PFSK-1 (cell line): ENCODE measurements around the gene EPHA1.

Experiments used
- FOXP2 ChIP-seq: optimal IDR thresholded peaks from 2 replicates; pipeline ENCODE3; 2011; ENCODE audit warnings: borderline replicate concordance, control low read depth, inconsistent platforms; ENCODE audit not compliant: insufficient read depth; ENCODE audit errors: extremely low read length, extremely low read depth
- POLR2AphosphoS5 ChIP-seq: IDR thresholded peaks from 2 replicates; pipeline ENCODE4 v1.6.1; 2012; ENCODE audit warnings: low read depth, mild to moderate bottlenecking, control low read depth, low read length, moderate library complexity
- REST ChIP-seq, 2 experiments: IDR thresholded peaks; 2 replicates each; pipeline versions ENCODE4 v1.6.1 to v1.8.0; 2011 to 2012; ENCODE audit warnings: low read depth in 2 of 2, low read length in 2 of 2, control low read depth in 1 of 2, inconsistent platforms in 1 of 2, mild to moderate bottlenecking in 1 of 2, moderate library complexity in 1 of 2; ENCODE audit not compliant: insufficient read depth in 1 of 2
- SIN3A ChIP-seq: IDR thresholded peaks from 2 replicates; pipeline ENCODE4 v1.6.1; 2012; ENCODE audit warnings: mild to moderate bottlenecking, low read length, moderate library complexity, borderline replicate concordance; ENCODE audit not compliant: insufficient read depth
- TAF1 ChIP-seq: IDR thresholded peaks from 2 replicates; pipeline ENCODE4 v1.6.1; 2012; ENCODE audit warnings: low read length, control low read depth, borderline replicate concordance; ENCODE audit not compliant: insufficient read depth

- no peak for TF ChIP-seq SIN3A
- TF ChIP-seq REST (IDR thresholded peaks at IDR 0.05; ENCODE audit: insufficient read depth in 1 of 2, low read depth in 2 of 2, low read length in 2 of 2), result no peak
- TF ChIP-seq POLR2AphosphoS5, result no peak
- TF ChIP-seq TAF1, result no peak
- no peak for TF ChIP-seq FOXP2
Measured at GRCh38 chr7:143343596-143343995, 65.1 kb downstream of the EPHA1 start.
